ENCODE results near the gene XIRP1.

Gene XIRP1

DNA sequence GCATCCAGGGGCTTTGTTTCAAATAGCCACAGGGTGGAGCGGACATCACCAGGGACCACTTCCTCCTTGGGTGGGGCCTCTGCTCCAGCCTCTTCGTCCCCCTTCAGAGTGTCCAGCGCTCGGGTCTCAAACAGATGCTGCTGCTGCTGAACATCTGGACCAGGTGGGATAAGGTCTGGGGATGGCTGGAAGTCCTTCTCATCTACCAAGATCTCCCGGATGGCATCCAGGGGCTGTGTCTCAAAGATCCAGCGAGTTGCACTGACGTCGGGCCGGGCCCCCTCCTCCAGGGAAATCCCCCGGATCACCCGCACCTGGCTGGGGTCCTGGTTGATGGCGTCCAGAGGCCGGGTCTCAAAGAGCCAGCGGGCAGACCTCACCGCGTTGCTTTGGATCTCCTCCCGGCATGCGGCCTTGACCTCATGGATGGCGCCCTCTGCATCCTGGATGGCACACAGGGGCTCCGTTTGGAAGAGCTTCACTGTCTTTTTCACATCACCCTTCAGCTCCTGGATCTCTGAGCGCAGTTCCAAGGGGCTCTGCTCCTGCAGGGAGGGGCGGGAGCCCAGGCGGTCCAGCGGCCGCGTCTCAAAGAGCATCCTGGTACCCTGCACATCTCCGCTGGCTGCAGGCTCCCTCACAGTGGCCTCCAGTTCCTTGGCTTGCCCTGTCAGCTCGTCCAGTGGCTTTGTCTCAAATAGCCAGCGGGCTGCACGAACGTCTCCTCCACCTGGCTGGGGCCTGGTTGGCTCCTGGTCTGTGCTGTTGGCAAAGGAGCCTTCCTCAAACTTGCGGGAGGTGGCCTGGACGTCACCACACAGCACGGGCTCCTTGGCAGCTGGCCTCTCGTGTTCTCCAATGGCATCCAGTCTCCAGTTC, 3.9 kb downstream of the XIRP1 start (continued):
- TF ChIP-seq, protein P1, sequence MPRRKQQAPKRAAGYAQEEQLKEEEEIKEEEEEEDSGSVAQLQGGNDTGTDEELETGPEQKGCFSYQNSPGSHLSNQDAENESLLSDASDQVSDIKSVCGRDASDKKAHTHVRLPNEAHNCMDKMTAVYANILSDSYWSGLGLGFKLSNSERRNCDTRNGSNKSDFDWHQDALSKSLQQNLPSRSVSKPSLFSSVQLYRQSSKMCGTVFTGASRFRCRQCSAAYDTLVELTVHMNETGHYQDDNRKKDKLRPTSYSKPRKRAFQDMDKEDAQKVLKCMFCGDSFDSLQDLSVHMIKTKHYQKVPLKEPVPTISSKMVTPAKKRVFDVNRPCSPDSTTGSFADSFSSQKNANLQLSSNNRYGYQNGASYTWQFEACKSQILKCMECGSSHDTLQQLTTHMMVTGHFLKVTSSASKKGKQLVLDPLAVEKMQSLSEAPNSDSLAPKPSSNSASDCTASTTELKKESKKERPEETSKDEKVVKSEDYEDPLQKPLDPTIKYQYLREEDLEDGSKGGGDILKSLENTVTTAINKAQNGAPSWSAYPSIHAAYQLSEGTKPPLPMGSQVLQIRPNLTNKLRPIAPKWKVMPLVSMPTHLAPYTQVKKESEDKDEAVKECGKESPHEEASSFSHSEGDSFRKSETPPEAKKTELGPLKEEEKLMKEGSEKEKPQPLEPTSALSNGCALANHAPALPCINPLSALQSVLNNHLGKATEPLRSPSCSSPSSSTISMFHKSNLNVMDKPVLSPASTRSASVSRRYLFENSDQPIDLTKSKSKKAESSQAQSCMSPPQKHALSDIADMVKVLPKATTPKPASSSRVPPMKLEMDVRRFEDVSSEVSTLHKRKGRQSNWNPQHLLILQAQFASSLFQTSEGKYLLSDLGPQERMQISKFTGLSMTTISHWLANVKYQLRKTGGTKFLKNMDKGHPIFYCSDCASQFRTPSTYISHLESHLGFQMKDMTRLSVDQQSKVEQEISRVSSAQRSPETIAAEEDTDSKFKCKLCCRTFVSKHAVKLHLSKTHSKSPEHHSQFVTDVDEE (CRISPR knock-in tag; IDR thresholded peaks at IDR 0.05): no peak
- no peak for TF ChIP-seq OSR1 (CRISPR knock-in tag; IDR thresholded peaks at IDR 0.05)

DNA sequence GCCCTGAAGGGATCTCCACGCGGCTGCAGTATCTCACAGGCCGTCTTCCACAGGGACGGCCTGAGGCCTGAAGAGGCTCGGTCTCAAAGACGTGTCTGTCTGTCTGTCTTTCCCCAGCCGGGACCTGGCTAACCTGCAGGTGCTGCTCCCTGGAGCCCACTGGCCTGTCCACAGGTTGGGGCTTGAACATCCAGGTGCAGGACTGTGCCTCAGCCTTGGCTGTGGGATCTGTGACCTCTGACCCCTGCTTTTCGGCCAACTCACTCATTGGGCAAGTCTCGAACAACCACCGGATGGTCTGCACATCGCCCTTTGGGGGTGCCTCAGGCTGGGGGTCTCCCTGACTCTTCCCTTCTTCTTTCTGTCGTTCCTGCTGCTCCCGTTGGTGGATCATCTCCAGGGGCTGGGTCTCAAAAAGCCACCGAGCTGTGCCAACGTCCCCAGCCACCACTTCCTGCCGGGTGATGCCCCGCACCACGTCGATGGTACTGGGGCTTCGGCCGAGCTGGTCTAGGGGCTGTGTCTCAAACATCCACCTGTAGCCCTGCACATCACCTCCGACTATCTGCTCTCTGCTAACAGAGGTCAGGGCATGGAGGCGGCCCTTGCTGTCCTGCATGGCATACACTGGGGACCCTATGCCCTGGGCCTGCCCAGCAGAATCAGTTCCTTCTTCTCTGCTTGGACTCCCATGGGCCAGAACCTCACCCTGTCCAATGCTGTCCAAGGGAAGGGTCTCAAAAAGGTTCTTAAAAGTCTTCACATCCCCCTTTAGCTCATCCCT, 4.8 kb downstream of the XIRP1 start:
- no peak for TF ChIP-seq GLIS3 (CRISPR knock-in tag; IDR thresholded peaks at IDR 0.05)
- TF ChIP-seq, protein P2, sequence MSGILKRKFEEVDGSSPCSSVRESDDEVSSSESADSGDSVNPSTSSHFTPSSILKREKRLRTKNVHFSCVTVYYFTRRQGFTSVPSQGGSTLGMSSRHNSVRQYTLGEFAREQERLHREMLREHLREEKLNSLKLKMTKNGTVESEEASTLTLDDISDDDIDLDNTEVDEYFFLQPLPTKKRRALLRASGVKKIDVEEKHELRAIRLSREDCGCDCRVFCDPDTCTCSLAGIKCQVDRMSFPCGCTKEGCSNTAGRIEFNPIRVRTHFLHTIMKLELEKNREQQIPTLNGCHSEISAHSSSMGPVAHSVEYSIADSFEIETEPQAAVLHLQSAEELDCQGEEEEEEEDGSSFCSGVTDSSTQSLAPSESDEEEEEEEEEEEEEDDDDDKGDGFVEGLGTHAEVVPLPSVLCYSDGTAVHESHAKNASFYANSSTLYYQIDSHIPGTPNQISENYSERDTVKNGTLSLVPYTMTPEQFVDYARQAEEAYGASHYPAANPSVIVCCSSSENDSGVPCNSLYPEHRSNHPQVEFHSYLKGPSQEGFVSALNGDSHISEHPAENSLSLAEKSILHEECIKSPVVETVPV (CRISPR knock-in tag; IDR thresholded peaks at IDR 0.05): no peak
- no peak for TF ChIP-seq ZFP3 (CRISPR knock-in tag; IDR thresholded peaks at IDR 0.05)
- no peak for TF ChIP-seq ARNTL (CRISPR knock-in tag; IDR thresholded peaks at IDR 0.05; ENCODE audit: borderline replicate concordance, low read depth)
- no peak for TF ChIP-seq ESRRG (CRISPR knock-in tag; IDR thresholded peaks at IDR 0.05)
- no peak for TF ChIP-seq ZFP30 (CRISPR knock-in tag; IDR thresholded peaks at IDR 0.05)
- no peak for TF ChIP-seq RARB (CRISPR knock-in tag; IDR thresholded peaks at IDR 0.05)
- TF ChIP-seq, protein P3, sequence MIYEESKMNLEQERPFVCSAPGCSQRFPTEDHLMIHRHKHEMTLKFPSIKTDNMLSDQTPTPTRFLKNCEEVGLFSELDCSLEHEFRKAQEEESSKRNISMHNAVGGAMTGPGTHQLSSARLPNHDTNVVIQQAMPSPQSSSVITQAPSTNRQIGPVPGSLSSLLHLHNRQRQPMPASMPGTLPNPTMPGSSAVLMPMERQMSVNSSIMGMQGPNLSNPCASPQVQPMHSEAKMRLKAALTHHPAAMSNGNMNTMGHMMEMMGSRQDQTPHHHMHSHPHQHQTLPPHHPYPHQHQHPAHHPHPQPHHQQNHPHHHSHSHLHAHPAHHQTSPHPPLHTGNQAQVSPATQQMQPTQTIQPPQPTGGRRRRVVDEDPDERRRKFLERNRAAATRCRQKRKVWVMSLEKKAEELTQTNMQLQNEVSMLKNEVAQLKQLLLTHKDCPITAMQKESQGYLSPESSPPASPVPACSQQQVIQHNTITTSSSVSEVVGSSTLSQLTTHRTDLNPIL (CRISPR knock-in tag; IDR thresholded peaks at IDR 0.05; ENCODE audit: low read depth): no peak
- ATAC-seq: no peak

DNA sequence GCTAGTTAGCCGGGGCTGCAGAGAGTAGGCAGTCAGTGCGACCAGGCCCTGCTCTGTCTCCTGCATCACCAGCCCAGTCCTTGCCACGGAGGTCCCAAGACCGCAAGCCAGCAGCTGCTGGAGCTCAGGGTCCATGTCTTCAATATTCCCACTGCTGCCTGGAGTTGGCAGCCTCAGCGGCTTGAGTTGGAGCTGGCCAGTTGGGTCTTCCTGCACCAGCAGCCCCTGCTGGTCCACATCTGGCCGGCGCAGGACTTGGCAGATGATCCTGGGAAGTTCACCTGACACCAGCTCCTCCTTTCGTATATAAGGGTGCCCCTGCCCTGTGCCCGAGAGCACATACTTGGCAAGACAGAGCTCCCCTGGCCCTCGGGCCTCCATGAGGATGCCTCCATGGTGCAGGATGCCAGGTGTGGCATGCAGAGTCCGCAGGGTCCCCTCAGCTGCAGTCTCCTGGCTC, 5.7 kb downstream of the XIRP1 start:
- ATAC-seq: no peak

More for the DNA sequence above, 5.7 kb downstream of the XIRP1 start:
- TF ChIP-seq ZFP30 (CRISPR knock-in tag; IDR thresholded peaks at IDR 0.05) (no peak), BACH2 (CRISPR knock-in tag; IDR thresholded peaks at IDR 0.05; ENCODE audit: borderline replicate concordance) (no peak), ZFP3 (CRISPR knock-in tag; IDR thresholded peaks at IDR 0.05) (no peak), PPARA (CRISPR knock-in tag; IDR thresholded peaks at IDR 0.05; ENCODE audit: borderline replicate concordance) (no peak), ZNF70 (CRISPR knock-in tag; IDR thresholded peaks at IDR 0.05) (no peak), SNAI2 (CRISPR knock-in tag; IDR thresholded peaks at IDR 0.05) (no peak), ZC3H10 (CRISPR knock-in tag; IDR thresholded peaks at IDR 0.05) (no peak), ISL1 (CRISPR knock-in tag; IDR thresholded peaks at IDR 0.05) (no peak), GLIS3 (CRISPR knock-in tag; IDR thresholded peaks at IDR 0.05) (no peak), TCF4 (CRISPR knock-in tag; IDR thresholded peaks at IDR 0.05; ENCODE audit: borderline replicate concordance) (no peak), RARB (CRISPR knock-in tag; IDR thresholded peaks at IDR 0.05) (no peak), CSDC2 (CRISPR knock-in tag; IDR thresholded peaks at IDR 0.05) (no peak), ZNF8 (CRISPR knock-in tag; IDR thresholded peaks at IDR 0.05) (no peak), ZNF565 (CRISPR knock-in tag; conservative IDR thresholded peaks at IDR 0.05; ENCODE audit: low read depth) (no peak), OSR1 (CRISPR knock-in tag; IDR thresholded peaks at IDR 0.05) (no peak), TOX (CRISPR knock-in tag; IDR thresholded peaks at IDR 0.05; ENCODE audit: borderline replicate concordance) (no peak)
- TF ChIP-seq, protein P2 (CRISPR knock-in tag; IDR thresholded peaks at IDR 0.05): no peak
- TF ChIP-seq, protein P4, sequence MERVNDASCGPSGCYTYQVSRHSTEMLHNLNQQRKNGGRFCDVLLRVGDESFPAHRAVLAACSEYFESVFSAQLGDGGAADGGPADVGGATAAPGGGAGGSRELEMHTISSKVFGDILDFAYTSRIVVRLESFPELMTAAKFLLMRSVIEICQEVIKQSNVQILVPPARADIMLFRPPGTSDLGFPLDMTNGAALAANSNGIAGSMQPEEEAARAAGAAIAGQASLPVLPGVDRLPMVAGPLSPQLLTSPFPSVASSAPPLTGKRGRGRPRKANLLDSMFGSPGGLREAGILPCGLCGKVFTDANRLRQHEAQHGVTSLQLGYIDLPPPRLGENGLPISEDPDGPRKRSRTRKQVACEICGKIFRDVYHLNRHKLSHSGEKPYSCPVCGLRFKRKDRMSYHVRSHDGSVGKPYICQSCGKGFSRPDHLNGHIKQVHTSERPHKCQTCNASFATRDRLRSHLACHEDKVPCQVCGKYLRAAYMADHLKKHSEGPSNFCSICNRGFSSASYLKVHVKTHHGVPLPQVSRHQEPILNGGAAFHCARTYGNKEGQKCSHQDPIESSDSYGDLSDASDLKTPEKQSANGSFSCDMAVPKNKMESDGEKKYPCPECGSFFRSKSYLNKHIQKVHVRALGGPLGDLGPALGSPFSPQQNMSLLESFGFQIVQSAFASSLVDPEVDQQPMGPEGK (CRISPR knock-in tag; IDR thresholded peaks at IDR 0.05; ENCODE audit: borderline replicate concordance): no peak
- TF ChIP-seq, protein P3 (CRISPR knock-in tag; IDR thresholded peaks at IDR 0.05; ENCODE audit: low read depth): no peak
